GM12864 (cell line): Measurements from ENCODE around the gene CDK11B.

ENCODE experiments used
- DNase-seq: peaks from one replicate; pipeline ENCODE4 v3.0.0-alpha.2; 2011; ENCODE audit warnings: low read depth
- H3K4me3 ChIP-seq: 2 replicates; pipeline ENCODE4 v1.5.1; 2011; ENCODE audit warnings: mild to moderate bottlenecking, low read depth, low read length, control low read depth
- CTCF ChIP-seq: IDR thresholded peaks from 2 replicates; pipeline ENCODE4 v1.5.1; 2011; ENCODE audit warnings: low read depth, mild to moderate bottlenecking, moderate library complexity, low read length, control low read depth, inconsistent platforms; ENCODE audit errors: missing control alignments

The CDK11B gene

GRCh38 chr1:1625404-1625775 lies 33.4 kb downstream of the CDK11B start:
- no peak for TF ChIP-seq CTCF
- no peak for DNase-seq

GRCh38 chr1:1624443-1625403 lies 34.1 kb downstream of the CDK11B start:
- DNase-seq: no peak
- TF ChIP-seq CTCF: no peak
- H3K4me3 ChIP-seq: no peak overlapping the region

More at GRCh38 chr1:1625404-1625775, 33.4 kb downstream of the CDK11B start:
- no peak overlapping the region for H3K4me3 ChIP-seq

- no peak for TF ChIP-seq CTCF
- no peak overlapping the region for H3K4me3 ChIP-seq
- no peak for DNase-seq
Observed at GRCh38 chr1:1623631-1624442, 35.0 kb downstream of the CDK11B start.

GRCh38 chr1:1623181-1623630 lies 35.6 kb downstream of the CDK11B start:
- H3K4me3 ChIP-seq: no peak overlapping the region
- DNase-seq: no peak
- no peak for TF ChIP-seq CTCF

- no peak overlapping the region for H3K4me3 ChIP-seq
- no peak for DNase-seq
- TF ChIP-seq CTCF: no peak
Observed at GRCh38 chr1:1622788-1623094, 36.1 kb downstream of the CDK11B start.

GRCh38 chr1:1622010-1622787 lies 36.6 kb downstream of the CDK11B start:
- TF ChIP-seq CTCF: no peak
- no peak for DNase-seq
- H3K4me3 ChIP-seq: no peak overlapping the region
